ELR (cell line): ENCODE measurements around the gene ACTC1.
A peak's percentile ranks its signal among the peaks of the same experiment; 100 is the strongest.

Source experiments
- DNase-seq: peaks from one replicate; pipeline ENCODE4 v3.0.0-alpha.2; 2015; ENCODE audit warnings: low read depth

The ACTC1 gene

GRCh38 chr15:34799149-34800101 lies 4.1 kb upstream of the ACTC1 start:
- no peak for DNase-seq

GRCh38 chr15:34796847-34797435 lies 1.6 kb upstream of the ACTC1 start:
- no peak for DNase-seq

GRCh38 chr15:34794590-34795206 lies 651 bp downstream of the ACTC1 start:
- no peak for DNase-seq

GRCh38 chr15:34793901-34794300 lies 1.4 kb downstream of the ACTC1 start:
- no peak for DNase-seq

- DNase-seq = no peak
Measured at GRCh38 chr15:34793071-34793470, 2.3 kb downstream of the ACTC1 start.

GRCh38 chr15:34791701-34792100 lies 3.6 kb downstream of the ACTC1 start:
- DNase-seq = peak; percentile 14

GRCh38 chr15:34790121-34790520 lies 5.2 kb downstream of the ACTC1 start:
- no peak for DNase-seq

- DNase-seq = no peak
Measured at GRCh38 chr15:34789326-34789725, 6.0 kb downstream of the ACTC1 start.

- no peak for DNase-seq
Measured at GRCh38 chr15:34786206-34786605, 9.1 kb downstream of the ACTC1 start.

GRCh38 chr15:34783991-34784390 lies 11.4 kb downstream of the ACTC1 start:
- DNase-seq = no peak

- DNase-seq = no peak
Measured at GRCh38 chr15:34783431-34783830, 11.9 kb downstream of the ACTC1 start.

- DNase-seq = no peak
Measured at GRCh38 chr15:34782901-34783300, 12.4 kb downstream of the ACTC1 start.

- DNase-seq = no peak
Measured at GRCh38 chr15:34780725-34781124, 14.6 kb downstream of the ACTC1 start.

GRCh38 chr15:34776606-34777105 lies 18.7 kb downstream of the ACTC1 start:
- DNase-seq = no peak

- DNase-seq = no peak
Measured at GRCh38 chr15:34773917-34774316, 21.4 kb downstream of the ACTC1 start.

- DNase-seq = no peak
Measured at GRCh38 chr15:34773013-34773412, 22.3 kb downstream of the ACTC1 start.

- no peak for DNase-seq
Measured at GRCh38 chr15:34772312-34772711, 23.0 kb downstream of the ACTC1 start.

- DNase-seq = no peak
Measured at GRCh38 chr15:34769711-34770110, 25.6 kb downstream of the ACTC1 start.

- DNase-seq = no peak
Measured at GRCh38 chr15:34768530-34768929, 26.8 kb downstream of the ACTC1 start.

GRCh38 chr15:34765741-34766140 lies 29.6 kb downstream of the ACTC1 start:
- DNase-seq = no peak

GRCh38 chr15:34760909-34761308 lies 34.4 kb downstream of the ACTC1 start:
- no peak for DNase-seq

GRCh38 chr15:34759992-34760391 lies 35.4 kb downstream of the ACTC1 start:
- no peak for DNase-seq

GRCh38 chr15:34759347-34759746 lies 36.0 kb downstream of the ACTC1 start:
- no peak for DNase-seq
